HepG2 (cell line): ENCODE measurements around the gene ABHD11. TPM values are rescaled to one million over a fixed set of nuclear protein-coding genes. Genes with fewer than 3 reads are reported as not detected.

Source experiments
- BHLHE40 ChIP-seq: IDR thresholded peaks from 2 replicates; pipeline ENCODE4 v1.6.1; 2011; ENCODE audit warnings: low read length, improper control_type of control experiment
- FOXO1 ChIP-seq: sonication (generic); formaldehyde crosslinking; IDR thresholded peaks from 2 replicates; pipeline ENCODE4 v1.4.0; 2020; ENCODE audit warnings: missing genetic modification reagents
- GABPB1 ChIP-seq: IDR thresholded peaks from 2 replicates; pipeline ENCODE4 v1.6.1; 2016; ENCODE audit warnings: mild to moderate bottlenecking, missing genetic modification reagents, moderate library complexity, missing compliant biosample characterization
- HDAC1 ChIP-seq: sonication (generic); formaldehyde crosslinking; IDR thresholded peaks from 2 replicates; pipeline ENCODE4 v1.5.1; 2020; ENCODE audit warnings: mild to moderate bottlenecking, missing genetic modification reagents
- PATZ1 ChIP-seq: sonication (generic); formaldehyde crosslinking; IDR thresholded peaks from 2 replicates; pipeline ENCODE4 v1.4.0; 2020; ENCODE audit warnings: missing genetic modification reagents
- TARDBP ChIP-seq: sonication (generic); formaldehyde crosslinking; IDR thresholded peaks from 2 replicates; pipeline ENCODE4 v1.8.0; 2022; ENCODE audit warnings: mild to moderate bottlenecking, missing genetic modification reagents
- THRA ChIP-seq: sonication (generic); formaldehyde crosslinking; IDR thresholded peaks from 2 replicates; pipeline ENCODE4 v1.4.0; 2020; ENCODE audit warnings: missing genetic modification reagents, borderline replicate concordance
- U2AF2 ChIP-seq: fragments of 200-400 bp; formaldehyde crosslinking; IDR thresholded peaks from 2 replicates; pipeline ENCODE4 v1.6.1; 2017; ENCODE audit warnings: low read depth, mild to moderate bottlenecking, low read length
- YEATS4 ChIP-seq: sonication (generic); formaldehyde crosslinking; IDR thresholded peaks from 2 replicates; pipeline ENCODE4 v1.4.0; 2020; ENCODE audit warnings: missing genetic modification reagents, borderline replicate concordance
- ZFX ChIP-seq: sonication (generic); formaldehyde crosslinking; IDR thresholded peaks from 2 replicates; pipeline ENCODE4 v1.4.0; 2020; ENCODE audit warnings: mild to moderate bottlenecking, low read depth, missing genetic modification reagents, moderate library complexity
- ZFY ChIP-seq: sonication (generic); formaldehyde crosslinking; IDR thresholded peaks from 2 replicates; pipeline ENCODE4 v1.4.0; 2020; ENCODE audit warnings: missing genetic modification reagents
- ZNF501 ChIP-seq: sonication (generic); formaldehyde crosslinking; IDR thresholded peaks from 2 replicates; pipeline ENCODE4 v1.5.1; 2020; ENCODE audit warnings: mild to moderate bottlenecking, moderate library complexity, missing genetic modification reagents
- ZNF737 ChIP-seq: sonication (generic); formaldehyde crosslinking; IDR thresholded peaks from 2 replicates; pipeline ENCODE4 v1.5.0; 2020; ENCODE audit warnings: missing genetic modification reagents, mild to moderate bottlenecking, borderline replicate concordance
- ZNF777 ChIP-seq: sonication (generic); formaldehyde crosslinking; IDR thresholded peaks from 2 replicates; pipeline ENCODE4 v1.4.0; 2020; ENCODE audit warnings: missing genetic modification reagents
- ZNF800 ChIP-seq: sonication (generic); formaldehyde crosslinking; IDR thresholded peaks from 2 replicates; pipeline ENCODE4 v1.4.0; 2020; ENCODE audit warnings: missing genetic modification reagents
- ZNF83 ChIP-seq: sonication (generic); formaldehyde crosslinking; IDR thresholded peaks from 2 replicates; pipeline ENCODE4 v1.4.0; 2020; ENCODE audit warnings: missing genetic modification reagents, mild to moderate bottlenecking, borderline replicate concordance
- polyA plus RNA-seq, 8 experiments: library from polyadenylated mRNA; depleted of rRNA in 3 of 8; stranded (reverse) in 7 of 8; unstranded in 1 of 8; fragments of >200 nt; fragmentation: Illumina TruSeq in 4 of 8; extraction: Trizol in 4 of 8; gene quantifications; 2 replicates each; pipeline versions ENCODE4 v1.2.1 to v1.2.3, GENCODE V29; 2011 to 2016; ENCODE audit warnings: low read depth in 4 of 8, missing spikeins in 1 of 8, mixed read lengths in 1 of 8; ENCODE audit not compliant: insufficient read depth in 1 of 8
- total RNA-seq, 5 experiments: library from RNA; depleted of rRNA; stranded (reverse); fragments of >200 nt; fragmentation: Illumina TruSeq; extraction: Trizol; gene quantifications; 2 replicates each; pipeline ENCODE4 v1.2.3, GENCODE V29; 2016; ENCODE audit warnings: low read depth in 1 of 5

The ABHD11 gene
- total and polyA plus RNA-seq, 2 of the 13 experiments (the other 11 are each of a cell fraction or from before 2014, with no cell fraction given): 7.0 to 8.1 TPM

GRCh38 chr7:73770002-73770859, 31.6 kb upstream of the ABHD11 start, which contains the start of gene CLDN3 (continued):
- TF ChIP-seq ZNF800 (0 out of 2 replicates have a peak, but pooled peaks have one; percentile 25), THRA (CRISPR knock-in tag) (no peak), HDAC1 (CRISPR knock-in tag) (peak; percentile 36; the same call in 1 of the 2 replicates), YEATS4 (CRISPR knock-in tag) (peak; percentile 45; the same call in 1 of the 2 replicates), TARDBP (CRISPR knock-in tag) (peak; percentile 42; the same call in 1 of the 2 replicates), GABPB1 (CRISPR knock-in tag) (peak; percentile 28; the same call in 1 of the 2 replicates), ZNF83 (CRISPR knock-in tag) (0 out of 2 replicates have a peak, but pooled peaks have one; percentile 42), ZFX (CRISPR knock-in tag) (peak; percentile 61), ZNF737 (CRISPR knock-in tag) (no peak), ZFY (CRISPR knock-in tag) (peak; percentile 16; the same call in 1 of the 2 replicates), U2AF2 (no peak), ZNF501 (CRISPR knock-in tag) (peak; percentile 46; the same call in 1 of the 2 replicates), FOXO1 (no peak), ZNF777 (peak; percentile 97), BHLHE40 (peak; percentile 36; the same call in 1 of the 2 replicates), PATZ1 (peak; percentile 41; the same call in 1 of the 2 replicates)
